Pancreas (tissue), 10 donors: Measurements from ENCODE around the gene TNFAIP8L3. TPM values are rescaled to one million over a fixed set of nuclear protein-coding genes. Genes with fewer than 3 reads are reported as not detected.
"Not testable (repeated sequence)": the region's sequence is repeated elsewhere in the genome, so short reads cannot be mapped to it uniquely, and the experiment has no call there.

Experiments
- ATAC-seq, 4 donors: fragments of 200-7000 bp; cut with Tn5 transposase; one replicate each; pipeline versions ENCODE4 v1.8.0 to v1.9.1; 2020; ENCODE audit warnings: mild to moderate bottlenecking in 4 of 4, moderate library complexity in 4 of 4
- DNase-seq, 6 donors: peaks; one replicate each; pipeline ENCODE4 v3.0.0-alpha.2; 2020
- FAIRE-seq: peaks from 2 replicates; lab custom pipeline; 2012; peaks lifted over from hg19 to GRCh38; lab: Jason Lieb, UNC
- H3K27ac ChIP-seq, 4 donors: fragments of 200-600 bp; sonication (generic); 1 replicate in 3 of 4; 2 replicates in 1 of 4; pipeline versions ENCODE4 v1.5.0 to v1.8.0; 2020
- H3K27me3 ChIP-seq, 4 donors: fragments of 200-600 bp; one replicate each; pipeline ENCODE4 v1.8.0; 2021
- H3K36me3 ChIP-seq, 3 donors: fragments of 200-600 bp; sonication (generic) in 1 of 3; one replicate each; pipeline versions ENCODE4 v1.5.0 to v1.8.0; 2020 to 2021
- H3K4me1 ChIP-seq, 3 donors: fragments of 200-600 bp; one replicate each; pipeline ENCODE4 v1.8.0; 2021
- H3K4me3 ChIP-seq, 4 donors: fragments of 200-600 bp; sonication (generic) in 2 of 4; one replicate each; pipeline versions ENCODE4 v1.5.0 to v1.8.0; 2020 to 2021
- H3K9me3 ChIP-seq, 4 donors: fragments of 200-600 bp; one replicate each; pipeline ENCODE4 v1.8.0; 2021
- WGBS, 2 donors: extraction: QIAGEN DNeasy Blood & Tissue Kit; methylation state at CpG; one replicate each; pipeline ENCODE4 v1.1.7; 2013; 5-methylcytosine and 5-hydroxymethylcytosine counted together
- intact Hi-C, 3 donors: fragments of 100-400 bp; cut with DNase I; formaldehyde crosslinking; loops; one replicate each; pipeline versions ENCODE4 v1.11.1 to v1.14.2; 2022
- polyA plus RNA-seq, 2 donors: library from polyadenylated mRNA; stranded (reverse); fragments of 200-250 nt; gene quantifications; one replicate each; pipeline ENCODE4 v1.2.3, GENCODE V29; 2013
- total RNA-seq, 6 donors: library from RNA; stranded (reverse); fragmentation: NEBNext Ultra II Directional in 4 of 6; extraction: Animal tissue kit (Norgen Biotek cat#: 25700) in 4 of 6; gene quantifications; one replicate each; pipeline versions ENCODE4 v1.2.1 to v1.2.4, GENCODE V29; 2021 to 2023
- TF ChIP-seq, protein P1 (sequence below), 4 donors: fragments of 200-600 bp; sonication (generic) in 3 of 4; IDR thresholded peaks; one replicate each; pipeline versions ENCODE4 v1.5.0 to v1.8.0; 2021; ENCODE audit warnings: antibody characterized with exemption in 4 of 4
- donor health status: healthy with polysubstance abuse.
- donor health status: DM: no; HTN: no; CAD: no; lungs with moderate emphysema.
- donor health status: DM: no; HTN: no; CAD: no.
- donor health status: control.
- donor health status: control.
- donor health status: Bipolar disorder and iron deficiency.
- donor health status: DM: yes; HTN: yes; CAD: no.
- donor health status: DM: no; HTN: no; CAD: no.
- donor health status: DM: no; HTN: no; CAD: no.
- donor health status: DM: yes; HTN: yes; CAD: no.

Gene TNFAIP8L3
- total and polyA plus RNA-seq, 8 donors: 0.09 to 1.8 (median 0.72) TPM

GRCh38 chr15:51038974-51039319 lies 55.8 kb downstream of the TNFAIP8L3 start:
- no peaks in the 10 kb centered on the region for H3K9me3 ChIP-seq
- H3K4me3 ChIP-seq: no peak overlapping the region
- 95 to 100% methylated on average over 2 of the region's 2 CpGs for WGBS, 2 donors
- FAIRE-seq: no peak
- H3K27me3 ChIP-seq: no peaks in the 10 kb centered on the region
- H3K27ac ChIP-seq: no peak overlapping the region
- ATAC-seq: no peak
- TF ChIP-seq, protein P1, sequence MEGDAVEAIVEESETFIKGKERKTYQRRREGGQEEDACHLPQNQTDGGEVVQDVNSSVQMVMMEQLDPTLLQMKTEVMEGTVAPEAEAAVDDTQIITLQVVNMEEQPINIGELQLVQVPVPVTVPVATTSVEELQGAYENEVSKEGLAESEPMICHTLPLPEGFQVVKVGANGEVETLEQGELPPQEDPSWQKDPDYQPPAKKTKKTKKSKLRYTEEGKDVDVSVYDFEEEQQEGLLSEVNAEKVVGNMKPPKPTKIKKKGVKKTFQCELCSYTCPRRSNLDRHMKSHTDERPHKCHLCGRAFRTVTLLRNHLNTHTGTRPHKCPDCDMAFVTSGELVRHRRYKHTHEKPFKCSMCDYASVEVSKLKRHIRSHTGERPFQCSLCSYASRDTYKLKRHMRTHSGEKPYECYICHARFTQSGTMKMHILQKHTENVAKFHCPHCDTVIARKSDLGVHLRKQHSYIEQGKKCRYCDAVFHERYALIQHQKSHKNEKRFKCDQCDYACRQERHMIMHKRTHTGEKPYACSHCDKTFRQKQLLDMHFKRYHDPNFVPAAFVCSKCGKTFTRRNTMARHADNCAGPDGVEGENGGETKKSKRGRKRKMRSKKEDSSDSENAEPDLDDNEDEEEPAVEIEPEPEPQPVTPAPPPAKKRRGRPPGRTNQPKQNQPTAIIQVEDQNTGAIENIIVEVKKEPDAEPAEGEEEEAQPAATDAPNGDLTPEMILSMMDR (IDR thresholded peaks at IDR 0.05): no peak
- intact Hi-C loops: no loop called here
- no peaks in the 10 kb centered on the region for H3K36me3 ChIP-seq
- no peaks in the 10 kb centered on the region for H3K4me1 ChIP-seq
- DNase-seq: no peak

DNA sequence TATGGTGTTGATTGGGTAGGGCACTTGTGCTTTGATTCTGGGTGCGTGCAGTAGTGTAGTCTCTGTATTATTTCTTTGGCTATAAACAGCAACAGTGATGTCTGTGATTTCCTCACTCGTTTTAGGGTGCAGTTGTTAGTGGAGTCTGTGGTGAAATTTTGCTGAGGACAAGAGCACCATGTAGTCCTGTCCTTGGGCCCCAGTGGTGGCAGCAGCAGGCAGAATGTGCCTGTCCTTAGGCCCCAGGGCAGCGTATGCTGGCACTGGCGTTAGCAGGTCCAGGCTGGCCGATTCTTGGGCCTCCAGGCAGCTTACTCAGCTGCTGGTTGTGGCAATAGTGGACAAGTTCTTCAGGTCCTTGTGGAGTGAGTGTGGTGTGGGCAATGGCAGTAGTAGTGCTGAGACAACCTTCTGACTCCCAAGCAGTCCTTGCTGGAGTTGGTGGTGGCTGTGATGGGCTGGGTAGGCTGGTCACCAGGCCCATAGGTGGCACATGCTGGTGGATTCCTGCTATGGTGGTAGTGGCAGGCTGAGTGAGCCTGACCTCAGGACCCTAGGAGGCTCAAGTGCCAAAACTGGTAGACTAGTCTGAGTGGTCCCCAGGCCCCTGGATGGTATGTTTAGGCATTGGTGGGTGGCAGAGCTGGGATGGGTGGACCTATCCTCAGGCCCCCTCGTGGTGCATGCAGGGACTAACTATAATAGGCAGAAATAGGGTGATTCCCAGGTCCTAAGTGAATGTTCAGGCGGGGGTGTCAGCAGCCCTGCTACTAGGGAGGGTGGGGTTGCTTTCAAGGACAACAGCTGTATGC lies 56.3 kb downstream of the TNFAIP8L3 start:
- no peaks in the 10 kb centered on the region for H3K36me3 ChIP-seq
- TF ChIP-seq, protein P1 (IDR thresholded peaks at IDR 0.05): no peak
- no peaks in the 10 kb centered on the region for H3K4me1 ChIP-seq
- no peaks in the 10 kb centered on the region for H3K9me3 ChIP-seq
- H3K4me3 ChIP-seq: no peak overlapping the region
- 86 to 89% methylated on average over 7 of the region's 7 CpGs for WGBS, 2 donors
- ATAC-seq (no peak), DNase-seq (no peak), FAIRE-seq (no peak)
- H3K27ac ChIP-seq: no peak overlapping the region
- no peaks in the 10 kb centered on the region for H3K27me3 ChIP-seq
- intact Hi-C loops: no loop called here

DNA sequence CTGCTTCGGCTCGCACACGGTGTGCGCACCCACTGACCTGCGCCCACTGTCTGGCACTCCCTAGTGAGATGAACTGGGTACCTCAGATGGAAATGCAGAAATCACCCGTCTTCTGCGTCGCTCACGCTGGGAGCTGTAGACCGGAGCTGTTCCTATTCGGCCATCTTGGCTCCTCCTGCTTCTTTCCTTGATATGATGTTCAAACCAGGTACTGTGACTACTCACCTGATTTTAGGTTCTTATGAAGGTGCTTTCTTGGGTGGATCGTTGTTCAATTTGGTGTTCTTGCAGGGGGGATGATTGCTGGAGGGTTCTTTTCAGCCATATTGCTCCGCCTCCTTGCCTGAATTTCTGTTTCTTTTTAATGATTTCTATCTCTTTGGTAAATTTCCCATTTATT lies 57.2 kb downstream of the TNFAIP8L3 start:
- H3K4me3 ChIP-seq, H3K27ac ChIP-seq, DNase-seq, H3K27me3 ChIP-seq, ATAC-seq, H3K4me1 ChIP-seq, intact Hi-C loops, H3K9me3 ChIP-seq, H3K36me3 ChIP-seq, FAIRE-seq: not testable (repeated sequence)
- 96 to 99% methylated on average over 11 to 13 of the region's 13 CpGs for WGBS, 2 donors

DNA sequence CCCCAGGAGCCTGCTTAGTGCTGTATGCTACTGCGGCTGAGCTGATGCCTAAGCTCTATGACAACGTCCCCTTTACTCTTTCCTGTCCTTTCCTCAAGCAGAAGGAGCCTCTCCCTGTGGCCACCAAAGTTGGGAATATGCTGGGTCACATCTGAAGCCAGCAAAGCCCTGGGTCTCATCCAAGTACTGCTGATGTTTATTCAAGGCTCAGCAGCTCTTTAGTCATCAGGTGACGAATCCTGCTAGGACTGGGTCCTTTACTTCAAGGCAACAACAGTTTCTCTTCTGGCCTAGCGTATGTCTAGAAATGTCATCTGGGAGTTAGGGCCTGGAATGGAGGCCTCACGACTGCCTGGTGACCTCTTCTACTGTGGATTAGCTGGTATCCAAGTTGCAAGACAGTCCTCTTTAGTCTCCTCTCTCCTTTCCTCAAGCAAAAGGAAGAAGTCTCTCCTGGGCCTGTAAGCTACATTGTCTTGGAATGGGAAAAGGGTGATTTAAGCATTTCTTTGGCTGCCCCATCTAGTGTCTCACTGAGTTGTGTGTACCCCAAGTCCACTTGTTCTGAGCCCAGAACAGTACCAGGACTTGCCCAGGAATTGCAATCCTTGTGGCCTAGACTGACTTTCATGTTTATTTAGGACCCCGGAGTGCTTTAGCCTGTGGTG lies 63.9 kb downstream of the TNFAIP8L3 start:
- H3K36me3 ChIP-seq: no peaks in the 10 kb centered on the region
- FAIRE-seq (no peak), ATAC-seq (peak; percentile 63 to 89 (median 85)), DNase-seq (peak in 3 of 6 donors; percentile 14 to 53 (median 36))
- intact Hi-C loops: no loop called here
- H3K9me3 ChIP-seq: no peaks in the 10 kb centered on the region
- no peak overlapping the region for H3K27ac ChIP-seq
- H3K27me3 ChIP-seq: no peaks in the 10 kb centered on the region
- H3K4me1 ChIP-seq: no peaks in the 10 kb centered on the region
- TF ChIP-seq, protein P1 (IDR thresholded peaks at IDR 0.05): no peak
- H3K4me3 ChIP-seq: no peak overlapping the region
- WGBS, 2 donors: 72 to 82% methylated on average over 6 of the region's 6 CpGs

DNA sequence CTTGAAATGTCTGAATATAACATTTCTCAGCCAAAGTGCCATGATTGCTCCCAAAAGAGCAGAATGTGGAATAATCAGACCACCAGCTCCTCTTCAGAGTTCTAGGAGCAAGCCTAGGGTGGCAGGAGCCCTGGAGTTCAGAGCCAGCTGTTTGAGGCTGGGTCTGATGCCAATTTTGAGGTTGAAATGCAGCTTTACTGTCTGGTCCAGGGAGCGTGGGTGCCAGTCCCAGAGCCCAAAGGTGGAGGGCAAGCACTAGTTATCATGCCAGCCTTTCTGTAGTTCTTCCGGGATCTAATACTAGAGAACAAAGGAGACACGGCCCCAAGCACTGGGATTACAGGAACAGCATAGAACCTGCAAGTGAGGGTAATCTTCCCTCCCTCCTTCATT lies 69.3 kb downstream of the TNFAIP8L3 start:
- no peaks in the 10 kb centered on the region for H3K27me3 ChIP-seq
- WGBS, 2 donors: 70 to 76% methylated on average over 3 of the region's 3 CpGs
- H3K27ac ChIP-seq: no peak overlapping the region
- no peak for ATAC-seq
- FAIRE-seq: no peak
- H3K4me1 ChIP-seq: no peaks in the 10 kb centered on the region
- intact Hi-C loops: no loop called here
- no peak for DNase-seq
- no peaks in the 10 kb centered on the region for H3K36me3 ChIP-seq
- H3K4me3 ChIP-seq: no peak overlapping the region
- TF ChIP-seq, protein P1 (IDR thresholded peaks at IDR 0.05): no peak
- H3K9me3 ChIP-seq: no peaks in the 10 kb centered on the region
